Measurements from ENCODE around the gene DIPK2A.

The DIPK2A gene

GRCh38 chr3:143963946-143964345 lies 7.7 kb upstream of the DIPK2A start:
- no peaks in the 10 kb centered on the region for H3K36me3 Mint-ChIP-seq
- H3K27ac Mint-ChIP-seq = no peak overlapping the region
- H3K9me3 Mint-ChIP-seq = peaks cover 7% of the 10 kb centered on the region
- DNase-seq (ENCODE audit: low spot score in 2 of 2) (no peak), ATAC-seq (no peak)
- no peak overlapping the region for H3K4me3 Mint-ChIP-seq
- no peaks in the 10 kb centered on the region for H3K4me1 Mint-ChIP-seq

GRCh38 chr3:143970773-143971358 lies 757 bp upstream of the DIPK2A start:
- peaks cover 24% of the 10 kb centered on the region for H3K36me3 Mint-ChIP-seq

GRCh38 chr3:143972155-143972504 lies 507 bp downstream of the DIPK2A start:
- no peaks in the 10 kb centered on the region for H3K9me3 Mint-ChIP-seq

More at GRCh38 chr3:143970773-143971358, 757 bp upstream of the DIPK2A start:
- Mint-ChIP-seq H3K4me1 (peaks cover 4% of the 10 kb centered on the region), H3K9me3 (no peaks in the 10 kb centered on the region), H3K4me3 (peak overlapping the region; percentile 85), H3K27ac (peak overlapping the region; percentile 94)
- ATAC-seq (peak; percentile 56), DNase-seq (ENCODE audit: low spot score in 2 of 2) (peak; percentile 43 to 84)

GRCh38 chr3:143972505-143973258 lies 1.1 kb downstream of the DIPK2A start:
- peaks cover 17% of the 10 kb centered on the region for H3K4me1 Mint-ChIP-seq
- peak overlapping the region; percentile 85 for H3K4me3 Mint-ChIP-seq
- ATAC-seq (peak; percentile 47), DNase-seq (ENCODE audit: low spot score in 2 of 2) (peak; percentile 51 to 85)
- H3K9me3 Mint-ChIP-seq = no peaks in the 10 kb centered on the region
- peaks cover 24% of the 10 kb centered on the region for H3K36me3 Mint-ChIP-seq
- H3K27ac Mint-ChIP-seq = peak overlapping the region; percentile 94

More at GRCh38 chr3:143972155-143972504, 507 bp downstream of the DIPK2A start:
- Mint-ChIP-seq H3K4me1 (peaks cover 13% of the 10 kb centered on the region), H3K4me3 (peak overlapping the region; percentile 85), H3K27ac (peak overlapping the region; percentile 94), H3K36me3 (peaks cover 24% of the 10 kb centered on the region)
- ATAC-seq (peak; percentile 25), DNase-seq (ENCODE audit: low spot score in 2 of 2) (no peak)

- DNase-seq (ENCODE audit: low spot score in 2 of 2) (peak in 1 of 2 donors; percentile 39), ATAC-seq (no peak)
- peaks cover 25% of the 10 kb centered on the region for H3K4me1 Mint-ChIP-seq
- H3K9me3 Mint-ChIP-seq = no peaks in the 10 kb centered on the region
- H3K27ac Mint-ChIP-seq = peak overlapping the region; percentile 88
- H3K36me3 Mint-ChIP-seq = peaks cover 24% of the 10 kb centered on the region
- H3K4me3 Mint-ChIP-seq = peak overlapping the region; percentile 85
These were observed 1.8 kb downstream of the DIPK2A start for GRCh38 chr3:143973259-143974021.

- Mint-ChIP-seq H3K27ac (no peak overlapping the region), H3K4me3 (peak overlapping the region; percentile 85), H3K4me1 (peaks cover 30% of the 10 kb centered on the region), H3K9me3 (no peaks in the 10 kb centered on the region), H3K36me3 (peaks cover 24% of the 10 kb centered on the region)
- DNase-seq (ENCODE audit: low spot score in 2 of 2) = no peak
- ATAC-seq = no peak
These were observed 2.9 kb downstream of the DIPK2A start for GRCh38 chr3:143974271-143975238.

GRCh38 chr3:143975554-143976152 lies 4.0 kb downstream of the DIPK2A start:
- Mint-ChIP-seq H3K4me1 (peaks cover 28% of the 10 kb centered on the region), H3K4me3 (peak overlapping the region; percentile 85), H3K36me3 (peaks cover 24% of the 10 kb centered on the region), H3K27ac (no peak overlapping the region), H3K9me3 (no peaks in the 10 kb centered on the region)
- no peak for DNase-seq (ENCODE audit: low spot score in 2 of 2)
- ATAC-seq = no peak

GRCh38 chr3:143977341-143978262 lies 6.0 kb downstream of the DIPK2A start:
- Mint-ChIP-seq H3K4me3 (no peak overlapping the region), H3K4me1 (peaks cover 33% of the 10 kb centered on the region), H3K36me3 (peaks cover 7% of the 10 kb centered on the region), H3K27ac (no peak overlapping the region), H3K9me3 (peaks cover under 1% of the 10 kb centered on the region)
- DNase-seq (ENCODE audit: low spot score in 2 of 2) (no peak), ATAC-seq (no peak)

- H3K36me3 Mint-ChIP-seq = peaks cover 4% of the 10 kb centered on the region
- peaks cover 39% of the 10 kb centered on the region for H3K4me1 Mint-ChIP-seq
- H3K4me3 Mint-ChIP-seq = no peak overlapping the region
- no peak overlapping the region for H3K27ac Mint-ChIP-seq
- ATAC-seq = no peak
- H3K9me3 Mint-ChIP-seq = peaks cover 4% of the 10 kb centered on the region
- no peak for DNase-seq (ENCODE audit: low spot score in 2 of 2)
These were observed 6.6 kb downstream of the DIPK2A start for GRCh38 chr3:143978263-143978631.

GRCh38 chr3:143979041-143979440 lies 7.4 kb downstream of the DIPK2A start:
- no peak for ATAC-seq
- Mint-ChIP-seq H3K27ac (no peak overlapping the region), H3K9me3 (peaks cover 7% of the 10 kb centered on the region), H3K36me3 (no peaks in the 10 kb centered on the region), H3K4me1 (peaks cover 47% of the 10 kb centered on the region), H3K4me3 (no peak overlapping the region)
- no peak for DNase-seq (ENCODE audit: low spot score in 2 of 2)

- Mint-ChIP-seq H3K36me3 (no peaks in the 10 kb centered on the region), H3K27ac (no peak overlapping the region), H3K4me1 (peaks cover 48% of the 10 kb centered on the region), H3K9me3 (peaks cover 7% of the 10 kb centered on the region), H3K4me3 (no peak overlapping the region)
- ATAC-seq (no peak), DNase-seq (ENCODE audit: low spot score in 2 of 2) (no peak)
These were observed 8.2 kb downstream of the DIPK2A start for GRCh38 chr3:143979813-143980212.

- no peak for DNase-seq (ENCODE audit: low spot score in 2 of 2)
- Mint-ChIP-seq H3K4me3 (no peak overlapping the region), H3K9me3 (peaks cover 2% of the 10 kb centered on the region), H3K27ac (no peak overlapping the region), H3K4me1 (peaks cover 19% of the 10 kb centered on the region), H3K36me3 (peaks cover 50% of the 10 kb centered on the region)
- no peak for ATAC-seq
These were observed 16.7 kb downstream of the DIPK2A start for GRCh38 chr3:143988306-143988705.

GRCh38 chr3:143989461-143989860 lies 17.8 kb downstream of the DIPK2A start:
- no peak overlapping the region for H3K27ac Mint-ChIP-seq
- DNase-seq (ENCODE audit: low spot score in 2 of 2) = no peak
- no peak for ATAC-seq
- H3K36me3 Mint-ChIP-seq = peaks cover 62% of the 10 kb centered on the region
- no peak overlapping the region for H3K4me3 Mint-ChIP-seq
- H3K9me3 Mint-ChIP-seq = no peaks in the 10 kb centered on the region
- peaks cover 10% of the 10 kb centered on the region for H3K4me1 Mint-ChIP-seq
